PFSK-1 (cell line): Measurements from ENCODE around the gene RPS18.

Source experiments
- FOXP2 ChIP-seq: optimal IDR thresholded peaks from 2 replicates; pipeline ENCODE3; 2011; ENCODE audit warnings: borderline replicate concordance, control low read depth, inconsistent platforms; ENCODE audit not compliant: insufficient read depth; ENCODE audit errors: extremely low read length, extremely low read depth
- POLR2AphosphoS5 ChIP-seq: IDR thresholded peaks from 2 replicates; pipeline ENCODE4 v1.6.1; 2012; ENCODE audit warnings: low read depth, mild to moderate bottlenecking, control low read depth, low read length, moderate library complexity
- SIN3A ChIP-seq: IDR thresholded peaks from 2 replicates; pipeline ENCODE4 v1.6.1; 2012; ENCODE audit warnings: mild to moderate bottlenecking, low read length, moderate library complexity, borderline replicate concordance; ENCODE audit not compliant: insufficient read depth
- TAF1 ChIP-seq: IDR thresholded peaks from 2 replicates; pipeline ENCODE4 v1.6.1; 2012; ENCODE audit warnings: low read length, control low read depth, borderline replicate concordance; ENCODE audit not compliant: insufficient read depth
- TF ChIP-seq, protein P1 (sequence below), 2 experiments: IDR thresholded peaks; 2 replicates each; pipeline versions ENCODE4 v1.6.1 to v1.8.0; 2011 to 2012; ENCODE audit warnings: low read depth in 2 of 2, low read length in 2 of 2, control low read depth in 1 of 2, inconsistent platforms in 1 of 2, mild to moderate bottlenecking in 1 of 2, moderate library complexity in 1 of 2; ENCODE audit not compliant: insufficient read depth in 1 of 2

DNA sequence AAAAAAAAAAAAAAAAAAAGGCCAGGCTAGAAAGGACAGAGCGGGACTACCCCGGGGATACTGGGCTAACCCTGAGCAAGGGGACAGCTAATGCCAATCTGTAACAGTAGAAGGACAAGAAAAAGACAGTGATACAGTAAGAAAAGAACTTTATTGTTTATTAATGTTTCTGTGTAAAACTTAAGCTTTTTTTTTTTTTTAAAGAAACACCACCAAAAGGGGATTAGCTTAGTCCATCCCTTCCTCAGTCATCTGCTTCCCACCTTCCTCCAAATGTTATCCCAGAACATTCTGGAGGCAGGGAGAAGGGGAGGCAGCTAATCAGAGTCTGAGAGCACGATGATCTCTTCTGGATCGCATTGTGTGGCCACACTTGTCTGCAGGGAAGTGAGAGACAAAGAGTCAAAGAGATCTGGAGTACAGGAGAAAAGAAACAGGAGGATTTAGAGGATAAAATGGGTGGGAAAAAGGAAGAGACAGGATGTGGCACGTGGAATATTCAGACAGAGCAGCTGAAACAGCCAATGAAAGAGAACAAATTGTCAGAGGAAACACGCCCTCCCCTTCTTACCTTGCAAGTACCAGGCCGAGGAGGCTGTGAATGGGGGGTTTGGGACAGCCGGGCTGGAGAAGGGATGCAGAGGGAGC, 46.7 kb downstream of the RPS18 start:
- TF ChIP-seq, protein P1, sequence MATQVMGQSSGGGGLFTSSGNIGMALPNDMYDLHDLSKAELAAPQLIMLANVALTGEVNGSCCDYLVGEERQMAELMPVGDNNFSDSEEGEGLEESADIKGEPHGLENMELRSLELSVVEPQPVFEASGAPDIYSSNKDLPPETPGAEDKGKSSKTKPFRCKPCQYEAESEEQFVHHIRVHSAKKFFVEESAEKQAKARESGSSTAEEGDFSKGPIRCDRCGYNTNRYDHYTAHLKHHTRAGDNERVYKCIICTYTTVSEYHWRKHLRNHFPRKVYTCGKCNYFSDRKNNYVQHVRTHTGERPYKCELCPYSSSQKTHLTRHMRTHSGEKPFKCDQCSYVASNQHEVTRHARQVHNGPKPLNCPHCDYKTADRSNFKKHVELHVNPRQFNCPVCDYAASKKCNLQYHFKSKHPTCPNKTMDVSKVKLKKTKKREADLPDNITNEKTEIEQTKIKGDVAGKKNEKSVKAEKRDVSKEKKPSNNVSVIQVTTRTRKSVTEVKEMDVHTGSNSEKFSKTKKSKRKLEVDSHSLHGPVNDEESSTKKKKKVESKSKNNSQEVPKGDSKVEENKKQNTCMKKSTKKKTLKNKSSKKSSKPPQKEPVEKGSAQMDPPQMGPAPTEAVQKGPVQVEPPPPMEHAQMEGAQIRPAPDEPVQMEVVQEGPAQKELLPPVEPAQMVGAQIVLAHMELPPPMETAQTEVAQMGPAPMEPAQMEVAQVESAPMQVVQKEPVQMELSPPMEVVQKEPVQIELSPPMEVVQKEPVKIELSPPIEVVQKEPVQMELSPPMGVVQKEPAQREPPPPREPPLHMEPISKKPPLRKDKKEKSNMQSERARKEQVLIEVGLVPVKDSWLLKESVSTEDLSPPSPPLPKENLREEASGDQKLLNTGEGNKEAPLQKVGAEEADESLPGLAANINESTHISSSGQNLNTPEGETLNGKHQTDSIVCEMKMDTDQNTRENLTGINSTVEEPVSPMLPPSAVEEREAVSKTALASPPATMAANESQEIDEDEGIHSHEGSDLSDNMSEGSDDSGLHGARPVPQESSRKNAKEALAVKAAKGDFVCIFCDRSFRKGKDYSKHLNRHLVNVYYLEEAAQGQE (IDR thresholded peaks at IDR 0.05; ENCODE audit: insufficient read depth in 1 of 2, low read depth in 2 of 2, low read length in 2 of 2), result no peak
- TF ChIP-seq POLR2AphosphoS5 (no peak), TAF1 (no peak; the same call in 1 of the 2 replicates), SIN3A (no peak; the same call in 1 of the 2 replicates), FOXP2 (no peak)
